Measurements from ENCODE around the gene C12orf57. TPM values are rescaled to one million over a fixed set of nuclear protein-coding genes. Genes with fewer than 3 reads are reported as not detected.

The C12orf57 gene
- total and polyA plus RNA-seq, 2 of the 8 experiments (the other 6 are each of a cell fraction or from before 2014, with no cell fraction given), result 174 to 993 TPM

DNA sequence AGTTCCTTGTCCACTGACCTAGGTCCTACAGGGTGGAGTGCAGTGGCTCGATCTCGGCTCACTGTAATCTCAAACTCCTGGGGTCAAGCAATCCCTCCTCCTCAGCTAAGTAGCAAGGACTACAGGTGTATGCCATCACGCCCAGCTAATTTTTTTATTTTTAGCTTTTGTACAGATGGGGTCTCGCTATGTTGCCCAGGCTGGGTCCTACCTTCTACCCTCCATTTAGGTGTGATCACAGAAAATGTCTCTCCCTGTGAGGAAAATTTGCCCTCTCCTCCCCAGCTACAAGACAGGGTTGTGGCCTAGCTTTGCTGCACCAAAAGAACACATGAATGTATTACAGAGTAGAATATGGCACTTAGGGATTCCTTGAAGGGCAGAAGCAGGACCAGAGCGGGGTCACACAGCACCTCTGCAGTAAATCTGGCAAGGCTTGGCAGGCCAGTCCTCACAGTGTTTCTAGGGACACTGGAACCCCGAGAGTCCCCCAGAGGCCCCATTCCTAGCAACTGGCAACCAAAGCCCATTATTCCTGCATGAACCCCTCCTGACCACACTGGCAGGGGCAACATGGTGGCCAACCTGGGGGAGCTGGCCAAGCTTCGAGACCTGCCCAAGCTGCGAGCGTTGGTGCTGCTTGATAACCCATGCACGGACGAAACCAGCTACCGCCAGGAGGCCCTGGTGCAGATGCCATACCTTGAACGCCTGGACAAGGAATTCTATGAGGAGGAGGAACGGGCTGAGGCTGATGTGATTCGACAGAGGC lies 31.5 kb upstream of the C12orf57 start:
- H3K56ac ChIP-seq (replicated peaks; ENCODE audit: insufficient read length, low read depth, low read length), result no peak overlapping the region
- H3K4ac ChIP-seq (replicated peaks; ENCODE audit: insufficient read length, low read depth, low read length), result no peak overlapping the region
- no peaks in the 10 kb centered on the region for H3K9me3 ChIP-seq (ENCODE audit: insufficient read depth in 2 of 2, low read depth in 1 of 2, low read length in 1 of 2)
- H2BK20ac ChIP-seq (ENCODE audit: low read length), result no peak overlapping the region
- H4K91ac ChIP-seq (replicated peaks; ENCODE audit: insufficient read length, low read length), result no peak overlapping the region
- 0 out of 2 replicates have a peak overlapping the region, but pooled peaks have one; percentile 24 for H3K18ac ChIP-seq (ENCODE audit: extremely low read depth, low read length)
- TF ChIP-seq SP1 (IDR thresholded peaks at IDR 0.05; ENCODE audit: low read depth, low read length) (no peak), KDM1A (IDR thresholded peaks at IDR 0.05; ENCODE audit: borderline replicate concordance, low read length) (0 out of 2 replicates have a peak, but pooled peaks have one; percentile 16), SP2 (IDR thresholded peaks at IDR 0.05; ENCODE audit: low read length) (no peak)
- no peak overlapping the region for H3K9ac ChIP-seq (replicated peaks in 1 of 4; ENCODE audit: extremely low read depth in 1 of 4, low read depth in 3 of 4, low read length in 3 of 4)
- H3K79me1 ChIP-seq (ENCODE audit: low read depth, low read length), result peaks cover 4% of the 10 kb centered on the region
- H3K4me1 ChIP-seq (replicated peaks in 1 of 4; ENCODE audit: control insufficient read depth in 3 of 4, insufficient read depth in 4 of 4, low read length in 3 of 4), result peaks cover 0 to 18% (median 9%) of the 10 kb centered on the region in 4 experiments; a peak in 6 of 7 replicates
- FAIRE-seq (no peak), DNase-seq (ENCODE audit: low read depth in 1 of 2, low spot score in 2 of 2) (no peak)
- no peak overlapping the region for H2BK5ac ChIP-seq (ENCODE audit: low read depth, low read length)
- H2BK12ac ChIP-seq (ENCODE audit: low read depth, low read length), result peak overlapping the region; percentile 75; the same call in 1 of the 2 replicates
- H2BK120ac ChIP-seq (replicated peaks; ENCODE audit: low read depth, low read length), result no peak overlapping the region
- H3K79me2 ChIP-seq (ENCODE audit: control insufficient read depth in 1 of 2, insufficient read depth in 2 of 2, low read length in 2 of 2), result peaks cover 0 to 9% of the 10 kb centered on the region in 2 experiments; a peak in 1 of 4 replicates
- no peak overlapping the region for H3K27ac ChIP-seq (ENCODE audit: low read depth, low read length)
- no peak overlapping the region for H4K8ac ChIP-seq (ENCODE audit: extremely low read depth, insufficient read depth, low read length)
- no peak overlapping the region for H3K23ac ChIP-seq (ENCODE audit: insufficient read length)
- peaks cover 11% of the 10 kb centered on the region; the same call in 1 of the 2 replicates for H3K23me2 ChIP-seq (ENCODE audit: low read depth, low read length)
- peaks cover 7 to 17% (median 10%) of the 10 kb centered on the region in 4 experiments; a peak in 6 of 8 replicates for H3K36me3 ChIP-seq (ENCODE audit: control insufficient read depth in 2 of 4, insufficient read depth in 4 of 4, low read length in 3 of 4)
- H2AK5ac ChIP-seq (ENCODE audit: low read depth, low read length), result 0 out of 2 replicates have a peak overlapping the region, but pooled peaks have one; percentile 28
- 0 out of 2 replicates have a peak overlapping the region, but pooled peaks have one; percentile 61 for H2BK15ac ChIP-seq (ENCODE audit: low read length)
- POLR2A ChIA-PET (ENCODE audit: partially characterized antibody), result interaction anchor here (1.4 to 39.6 kb wide), 6 partner anchors 8 to 66 kb away, joined by 4 to 1027 read pairs (median 128); partner anchors contain the start of genes ATN1, C12orf57, LRRC23 and PTPN6
- H3K27me3 ChIP-seq (replicated peaks in 1 of 4; ENCODE audit: control insufficient read depth in 3 of 4, extremely low read depth in 1 of 4, insufficient read depth in 3 of 4, low read length in 3 of 4), result no peaks in the 10 kb centered on the region
- CTCF ChIA-PET (ENCODE audit: partially characterized antibody), result interaction anchor here (0.7 to 3.8 kb wide), 13 partner anchors 10 to 77 kb away, joined by 3 to 20 read pairs (median 4); partner anchors contain the start of gene SPSB2
- H3K4me3 ChIP-seq (ENCODE audit: extremely low read depth in 1 of 4, insufficient read depth in 2 of 4, low read depth in 3 of 4, low read length in 4 of 4), result no peak overlapping the region
- WGBS, 2 experiments (ENCODE audit: extremely low coverage in 1 of 2, insufficient coverage in 1 of 2, insufficient read length in 1 of 2, insufficient replicate concordance in 2 of 2, low coverage in 1 of 2, low lambda C conversion rate in 2 of 2, missing lambda C conversion rate in 1 of 2), result 89% methylated on average over 15 of the region's 15 CpGs; no CpG with 5 or more reads in 1 of the 2 experiments
- H3K4me2 ChIP-seq (ENCODE audit: insufficient read depth in 1 of 2, low read depth in 2 of 2, low read length in 2 of 2), result no peak overlapping the region
- H4K5ac ChIP-seq (ENCODE audit: insufficient read length, low read depth, low read length), result no peak overlapping the region
- H3K14ac ChIP-seq (ENCODE audit: insufficient read length), result no peak overlapping the region
- H2AFZ ChIP-seq (ENCODE audit: low read length), result no peak overlapping the region
- no peaks in the 10 kb centered on the region for H4K20me1 ChIP-seq (replicated peaks in 1 of 2; ENCODE audit: control insufficient read depth in 1 of 2, insufficient read depth in 2 of 2, low read length in 2 of 2)

Measured in H1 (cell line).